Endothelial cell of umbilical vein (primary cell): ENCODE data around the gene CAMSAP1.
A peak's percentile ranks its signal among the peaks of the same experiment; 100 is the strongest.

ENCODE experiments used
- FOS ChIP-seq: IDR thresholded peaks from 2 replicates; pipeline ENCODE4 v1.6.1; 2011; ENCODE audit warnings: mild to moderate bottlenecking, low read length, moderate library complexity, borderline replicate concordance; ENCODE audit not compliant: insufficient read depth
- POLR2AphosphoS5 ChIP-seq: IDR thresholded peaks from 2 replicates; pipeline ENCODE4 v1.6.1; 2012; ENCODE audit warnings: low read depth, mild to moderate bottlenecking, control low read depth, low read length, moderate library complexity; ENCODE audit not compliant: insufficient read depth
- TF ChIP-seq, protein P1 (sequence below), 2 donors: IDR thresholded peaks; 1 replicate in 1 of 2; 2 replicates in 1 of 2; pipeline ENCODE4 v1.5.1; 2011; ENCODE audit warnings: low read length in 2 of 2, mild to moderate bottlenecking in 2 of 2, moderate library complexity in 2 of 2, control low read depth in 1 of 2, inconsistent platforms in 1 of 2, low read depth in 1 of 2; ENCODE audit not compliant: insufficient read depth in 1 of 2; ENCODE audit errors: extremely low read depth in 1 of 2

DNA sequence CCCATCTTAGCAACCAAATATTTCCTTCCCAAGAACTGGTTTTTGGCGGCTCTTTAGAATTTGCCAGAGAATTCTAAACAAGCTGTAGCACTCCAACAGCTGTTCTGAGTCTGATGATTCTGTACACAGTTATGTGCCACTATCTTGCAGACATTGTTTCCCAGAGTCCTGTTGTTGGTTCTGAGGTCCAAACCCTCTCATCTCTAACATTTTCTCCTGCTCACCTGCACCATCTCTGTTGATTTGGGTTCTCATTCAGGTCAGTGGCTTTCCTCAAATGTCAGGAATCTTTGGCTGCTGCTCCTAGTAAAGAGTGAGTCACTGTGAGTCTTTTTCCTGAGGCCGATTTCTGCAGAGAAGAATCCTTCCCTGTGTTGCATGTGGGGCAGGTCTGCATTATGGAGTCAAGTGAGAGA is 50.0 kb downstream of the CAMSAP1 start:
- TF ChIP-seq, protein P1, sequence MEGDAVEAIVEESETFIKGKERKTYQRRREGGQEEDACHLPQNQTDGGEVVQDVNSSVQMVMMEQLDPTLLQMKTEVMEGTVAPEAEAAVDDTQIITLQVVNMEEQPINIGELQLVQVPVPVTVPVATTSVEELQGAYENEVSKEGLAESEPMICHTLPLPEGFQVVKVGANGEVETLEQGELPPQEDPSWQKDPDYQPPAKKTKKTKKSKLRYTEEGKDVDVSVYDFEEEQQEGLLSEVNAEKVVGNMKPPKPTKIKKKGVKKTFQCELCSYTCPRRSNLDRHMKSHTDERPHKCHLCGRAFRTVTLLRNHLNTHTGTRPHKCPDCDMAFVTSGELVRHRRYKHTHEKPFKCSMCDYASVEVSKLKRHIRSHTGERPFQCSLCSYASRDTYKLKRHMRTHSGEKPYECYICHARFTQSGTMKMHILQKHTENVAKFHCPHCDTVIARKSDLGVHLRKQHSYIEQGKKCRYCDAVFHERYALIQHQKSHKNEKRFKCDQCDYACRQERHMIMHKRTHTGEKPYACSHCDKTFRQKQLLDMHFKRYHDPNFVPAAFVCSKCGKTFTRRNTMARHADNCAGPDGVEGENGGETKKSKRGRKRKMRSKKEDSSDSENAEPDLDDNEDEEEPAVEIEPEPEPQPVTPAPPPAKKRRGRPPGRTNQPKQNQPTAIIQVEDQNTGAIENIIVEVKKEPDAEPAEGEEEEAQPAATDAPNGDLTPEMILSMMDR (IDR thresholded peaks at IDR 0.05; ENCODE audit: extremely low read depth in 1 of 2, insufficient read depth in 1 of 2, low read depth in 1 of 2, low read length in 2 of 2) = no peak
- no peak for TF ChIP-seq POLR2AphosphoS5
- TF ChIP-seq FOS = peak; percentile 82
